Nephron progenitor cell (in vitro differentiated cells): Measurements from ENCODE around the gene MEGF10.

ENCODE experiments used
- DNase-seq: peaks from one replicate; pipeline ENCODE4 v3.0.0; 2021
- H3K27ac Mint-ChIP-seq: 2 replicates; pipeline ENCODE4 v1.8.0; 2021; ENCODE audit warnings: mild to moderate bottlenecking, moderate library complexity, mixed read lengths
- H3K27me3 Mint-ChIP-seq: 2 replicates; pipeline ENCODE4 v1.8.0; 2021; ENCODE audit warnings: mild to moderate bottlenecking, low read depth, mixed read lengths; ENCODE audit not compliant: poor library complexity
- H3K36me3 Mint-ChIP-seq: 2 replicates; pipeline ENCODE4 v1.8.0; 2021; ENCODE audit warnings: low read depth, mixed read lengths
- H3K4me1 Mint-ChIP-seq: 2 replicates; pipeline ENCODE4 v1.8.0; 2021; ENCODE audit warnings: mixed read lengths
- H3K4me3 Mint-ChIP-seq: 2 replicates; pipeline ENCODE4 v1.8.0; 2021; ENCODE audit warnings: mild to moderate bottlenecking, moderate library complexity, mixed read lengths
- H3K9me3 Mint-ChIP-seq: 2 replicates; pipeline ENCODE4 v1.8.0; 2021; ENCODE audit warnings: mild to moderate bottlenecking, moderate library complexity, mixed read lengths
- CTCF ChIP-seq: fragments of 200-600 bp; sonication (generic); IDR thresholded peaks from 2 replicates; pipeline ENCODE4 v1.5.0; 2021; ENCODE audit warnings: antibody characterized with exemption

Gene MEGF10

DNA sequence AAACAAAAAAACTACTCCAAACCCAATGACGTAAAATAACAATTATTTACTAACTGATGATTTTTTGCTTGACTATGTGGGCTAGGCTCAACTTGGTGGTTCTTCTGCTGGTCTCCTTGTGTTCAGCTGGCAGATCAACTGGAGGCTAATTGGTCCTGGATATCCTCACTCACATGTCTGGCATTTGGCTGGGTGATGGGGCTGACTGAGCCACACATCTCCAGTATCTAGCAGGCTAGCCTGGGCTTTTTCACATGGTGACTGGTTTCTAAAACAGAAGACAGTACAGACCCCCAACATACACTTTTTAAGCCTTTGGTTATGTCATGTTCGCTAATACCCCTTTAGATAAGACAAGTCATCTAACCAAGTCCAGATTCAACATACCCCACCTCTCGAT lies 122.1 kb downstream of the MEGF10 start:
- Mint-ChIP-seq H3K4me1 (peaks cover 35% of the 10 kb centered on the region), H3K4me3 (no peak overlapping the region)
- no peak for TF ChIP-seq CTCF

DNA sequence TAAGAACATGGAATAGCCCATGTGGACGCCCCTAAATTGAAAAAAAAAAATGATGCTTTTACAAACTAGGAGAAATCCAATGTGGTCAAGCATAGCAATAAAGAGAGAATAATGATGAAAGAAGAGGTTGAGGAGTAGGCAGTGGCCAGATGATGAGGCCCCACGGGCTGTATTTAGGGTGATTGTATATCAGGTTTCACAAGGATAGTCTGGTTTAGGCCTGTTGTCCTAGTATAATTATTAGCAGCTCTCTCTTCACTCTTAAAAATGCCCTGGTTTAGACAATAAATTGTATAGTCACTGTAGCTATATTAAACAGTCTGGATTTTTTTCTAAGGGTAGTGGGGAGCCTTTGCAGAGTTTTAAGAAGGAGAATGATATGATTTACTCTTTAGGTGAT lies 124.4 kb downstream of the MEGF10 start:
- Mint-ChIP-seq H3K4me1 (peaks cover 43% of the 10 kb centered on the region), H3K4me3 (no peak overlapping the region)
- DNase-seq, result no peak

More for the DNA sequence above, 122.1 kb downstream of the MEGF10 start:
- Mint-ChIP-seq H3K36me3 (no peaks in the 10 kb centered on the region), H3K9me3 (peaks cover 4% of the 10 kb centered on the region), H3K27ac (no peak overlapping the region), H3K27me3 (no peaks in the 10 kb centered on the region)
- no peak for DNase-seq

GRCh38 chr5:127416906-127417305 lies 126.3 kb downstream of the MEGF10 start:
- peaks cover 4% of the 10 kb centered on the region for H3K9me3 Mint-ChIP-seq
- no peak for DNase-seq
- H3K27ac Mint-ChIP-seq, result no peak overlapping the region
- H3K4me1 Mint-ChIP-seq, result peaks cover 29% of the 10 kb centered on the region
- H3K27me3 Mint-ChIP-seq, result no peaks in the 10 kb centered on the region
- no peak overlapping the region for H3K4me3 Mint-ChIP-seq
- TF ChIP-seq CTCF, result no peak
- H3K36me3 Mint-ChIP-seq, result no peaks in the 10 kb centered on the region

More for the DNA sequence above, 124.4 kb downstream of the MEGF10 start:
- peaks cover 4% of the 10 kb centered on the region for H3K9me3 Mint-ChIP-seq
- H3K27ac Mint-ChIP-seq, result no peak overlapping the region
- no peaks in the 10 kb centered on the region for H3K27me3 Mint-ChIP-seq
- TF ChIP-seq CTCF, result no peak
- H3K36me3 Mint-ChIP-seq, result no peaks in the 10 kb centered on the region

DNA sequence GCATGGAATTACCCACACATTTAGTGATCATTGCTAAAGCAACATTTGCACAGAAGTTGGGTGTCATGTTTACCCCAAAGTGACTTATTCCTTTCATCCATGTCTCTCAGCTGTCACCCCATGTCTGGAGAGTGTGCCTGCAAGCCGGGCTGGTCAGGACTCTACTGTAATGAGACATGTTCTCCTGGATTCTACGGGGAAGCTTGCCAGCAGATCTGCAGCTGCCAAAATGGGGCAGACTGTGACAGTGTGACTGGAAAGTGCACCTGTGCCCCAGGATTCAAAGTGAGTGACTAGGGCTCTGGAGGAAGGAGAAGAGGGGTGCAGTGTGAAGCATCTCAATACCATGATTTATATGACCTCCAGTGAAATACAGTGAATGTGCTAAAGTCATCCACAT lies 126.9 kb downstream of the MEGF10 start:
- peaks cover under 1% of the 10 kb centered on the region for H3K36me3 Mint-ChIP-seq
- peaks cover 29% of the 10 kb centered on the region for H3K4me1 Mint-ChIP-seq
- H3K9me3 Mint-ChIP-seq, result peaks cover 5% of the 10 kb centered on the region
- H3K27ac Mint-ChIP-seq, result no peak overlapping the region
- DNase-seq, result no peak
- no peaks in the 10 kb centered on the region for H3K27me3 Mint-ChIP-seq
- TF ChIP-seq CTCF, result no peak
- no peak overlapping the region for H3K4me3 Mint-ChIP-seq

GRCh38 chr5:127418367-127418766 lies 127.8 kb downstream of the MEGF10 start:
- peaks cover 4% of the 10 kb centered on the region for H3K36me3 Mint-ChIP-seq
- no peak overlapping the region for H3K4me3 Mint-ChIP-seq
- DNase-seq, result no peak
- TF ChIP-seq CTCF, result no peak
- peaks cover 12% of the 10 kb centered on the region for H3K9me3 Mint-ChIP-seq
- no peak overlapping the region for H3K27ac Mint-ChIP-seq
- H3K27me3 Mint-ChIP-seq, result no peaks in the 10 kb centered on the region
- peaks cover 29% of the 10 kb centered on the region for H3K4me1 Mint-ChIP-seq

DNA sequence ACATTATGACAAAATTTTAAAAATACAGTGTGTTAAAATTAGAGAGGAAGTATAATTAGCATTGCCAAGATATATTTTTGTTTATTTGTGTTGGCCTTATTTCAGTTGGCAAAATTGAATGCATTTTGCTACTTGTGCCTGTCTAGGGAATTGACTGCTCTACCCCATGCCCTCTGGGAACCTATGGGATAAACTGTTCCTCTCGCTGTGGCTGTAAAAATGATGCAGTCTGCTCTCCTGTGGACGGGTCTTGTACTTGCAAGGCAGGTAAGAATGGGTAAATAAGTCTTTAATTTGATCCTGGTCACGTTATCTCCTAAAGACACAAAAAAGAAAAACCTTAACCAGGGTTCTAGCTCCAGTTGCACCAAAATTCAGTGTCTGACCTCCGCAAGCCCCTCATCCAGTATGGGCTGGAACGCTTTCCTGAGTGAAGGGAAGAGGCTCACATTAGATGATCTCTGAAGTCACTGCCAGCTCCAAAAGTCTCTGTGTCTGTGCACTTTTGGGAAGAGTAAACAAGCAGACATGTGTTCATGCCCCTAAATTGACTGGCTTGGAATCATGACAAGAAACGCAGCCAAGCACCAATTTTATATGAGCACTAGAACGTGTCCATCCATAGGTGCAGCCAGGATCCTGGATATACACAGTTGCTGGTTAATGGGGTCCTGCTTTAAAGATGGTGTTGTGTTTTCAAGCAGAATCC lies 128.5 kb downstream of the MEGF10 start:
- Mint-ChIP-seq H3K4me3 (no peak overlapping the region), H3K27me3 (no peaks in the 10 kb centered on the region), H3K36me3 (peaks cover 4% of the 10 kb centered on the region), H3K9me3 (peaks cover 14% of the 10 kb centered on the region), H3K27ac (no peak overlapping the region), H3K4me1 (peaks cover 29% of the 10 kb centered on the region)
- no peak for DNase-seq
- TF ChIP-seq CTCF, result no peak
